BLaER1 (cell line): ENCODE results near the gene NMUR2.

Source experiments
- H3K27ac ChIP-seq: shearing (Covaris generic); formaldehyde crosslinking; 2 replicates; pipeline ENCODE4 v1.8.1; 2022
- H3K27me3 ChIP-seq: shearing (Covaris generic); formaldehyde crosslinking; 2 replicates; pipeline ENCODE4 v1.8.1; 2022
- H3K36me3 ChIP-seq: shearing (Covaris generic); formaldehyde crosslinking; 2 replicates; pipeline ENCODE4 v1.8.1; 2022
- H3K4me1 ChIP-seq: shearing (Covaris generic); formaldehyde crosslinking; 2 replicates; pipeline ENCODE4 v1.8.1; 2022
- H3K4me2 ChIP-seq: shearing (Covaris generic); formaldehyde crosslinking; 2 replicates; pipeline ENCODE4 v1.8.1; 2022
- H3K4me3 ChIP-seq: shearing (Covaris generic); formaldehyde crosslinking; 2 replicates; pipeline ENCODE4 v1.8.1; 2022
- H3K9ac ChIP-seq: shearing (Covaris generic); formaldehyde crosslinking; 2 replicates; pipeline ENCODE4 v1.8.1; 2022
- H3K9me3 ChIP-seq: shearing (Covaris generic); formaldehyde crosslinking; 2 replicates; pipeline ENCODE4 v1.8.1; 2022
- H4K20me1 ChIP-seq: shearing (Covaris generic); formaldehyde crosslinking; 2 replicates; pipeline ENCODE4 v1.8.1; 2022
- Cebpa-rat ChIP-seq: shearing (Covaris generic); IDR thresholded peaks from 2 replicates; pipeline ENCODE4 v1.8.1; 2022

NMUR2 gene

DNA sequence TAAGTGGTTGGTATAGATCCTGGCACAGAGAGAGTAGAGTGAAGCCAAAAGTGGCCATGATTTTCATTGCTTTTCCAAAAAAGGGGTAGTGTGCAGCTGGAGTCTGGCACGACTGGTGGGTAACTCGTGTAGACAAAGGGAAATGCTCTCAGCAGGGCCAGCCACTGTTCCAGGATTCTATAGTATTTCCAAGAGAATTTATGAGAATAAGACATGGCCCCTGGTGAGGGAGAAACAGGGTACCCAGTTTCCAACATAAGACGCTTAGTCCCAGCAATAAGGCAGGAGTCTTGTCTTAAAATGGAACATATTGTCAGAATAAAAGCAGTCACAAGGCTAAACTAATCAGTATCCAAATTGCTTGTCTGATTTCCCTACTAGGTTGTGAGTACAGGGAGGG is 52.1 kb downstream of the NMUR2 start:
- no peak overlapping the region for H3K9ac ChIP-seq
- H3K27me3 ChIP-seq = no peaks in the 10 kb centered on the region
- no peaks in the 10 kb centered on the region for H4K20me1 ChIP-seq
- no peaks in the 10 kb centered on the region for H3K9me3 ChIP-seq
- no peaks in the 10 kb centered on the region for H3K4me1 ChIP-seq
- no peak overlapping the region for H3K27ac ChIP-seq
- no peak for TF ChIP-seq Cebpa-rat
- no peak overlapping the region for H3K4me3 ChIP-seq
- no peak overlapping the region for H3K4me2 ChIP-seq
- H3K36me3 ChIP-seq = no peaks in the 10 kb centered on the region

DNA sequence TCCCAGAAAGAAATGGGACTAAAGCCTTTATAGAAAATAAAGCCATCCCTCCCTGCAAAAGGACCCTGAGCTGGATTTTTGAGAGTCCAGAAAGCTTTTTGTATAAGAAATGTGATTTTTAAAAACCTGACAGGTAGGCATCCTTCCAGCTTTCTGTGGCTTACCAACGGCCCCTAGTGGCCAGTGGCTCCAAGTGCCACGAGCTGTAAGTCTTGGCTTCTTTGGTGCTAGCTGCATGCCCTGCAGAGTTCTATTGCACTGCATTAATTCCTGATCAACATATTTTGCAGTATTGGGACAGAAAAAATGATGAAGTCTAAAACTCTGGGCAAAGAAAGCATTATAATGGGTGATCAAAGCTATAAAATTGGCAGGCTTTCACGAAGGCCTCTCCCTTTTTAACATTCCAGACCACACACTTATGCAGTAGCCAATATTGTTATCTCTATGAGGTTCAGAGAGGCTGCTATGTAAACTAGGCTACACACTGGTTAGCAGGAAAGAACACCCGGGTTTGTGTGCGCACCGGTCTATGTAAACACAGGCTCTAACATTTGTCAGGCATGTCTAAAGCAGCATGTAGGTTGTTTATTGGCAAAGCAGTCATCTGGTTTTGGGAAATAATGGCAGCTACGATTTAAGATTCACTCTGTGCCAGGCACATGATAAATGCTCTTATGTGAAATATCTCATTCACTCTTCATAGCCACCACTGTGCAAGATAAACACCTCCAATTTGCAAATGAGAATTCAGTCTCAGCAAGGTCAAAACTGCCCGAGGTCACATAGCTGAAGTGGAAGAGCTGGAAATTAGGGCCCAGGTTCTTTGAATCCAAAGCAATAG is 55.2 kb downstream of the NMUR2 start:
- Histone ChIP-seq H3K36me3 (no peaks in the 10 kb centered on the region), H3K27me3 (no peaks in the 10 kb centered on the region), H3K4me1 (no peaks in the 10 kb centered on the region)

More for the DNA sequence above, 55.2 kb downstream of the NMUR2 start:
- no peak overlapping the region for H3K9ac ChIP-seq
- H4K20me1 ChIP-seq = no peaks in the 10 kb centered on the region
- no peak overlapping the region for H3K4me2 ChIP-seq
- no peak overlapping the region for H3K27ac ChIP-seq
- H3K9me3 ChIP-seq = no peaks in the 10 kb centered on the region
- no peak for TF ChIP-seq Cebpa-rat
- H3K4me3 ChIP-seq = no peak overlapping the region
